Measurements from ENCODE around the gene APOB.

- TF ChIP-seq, protein P1, sequence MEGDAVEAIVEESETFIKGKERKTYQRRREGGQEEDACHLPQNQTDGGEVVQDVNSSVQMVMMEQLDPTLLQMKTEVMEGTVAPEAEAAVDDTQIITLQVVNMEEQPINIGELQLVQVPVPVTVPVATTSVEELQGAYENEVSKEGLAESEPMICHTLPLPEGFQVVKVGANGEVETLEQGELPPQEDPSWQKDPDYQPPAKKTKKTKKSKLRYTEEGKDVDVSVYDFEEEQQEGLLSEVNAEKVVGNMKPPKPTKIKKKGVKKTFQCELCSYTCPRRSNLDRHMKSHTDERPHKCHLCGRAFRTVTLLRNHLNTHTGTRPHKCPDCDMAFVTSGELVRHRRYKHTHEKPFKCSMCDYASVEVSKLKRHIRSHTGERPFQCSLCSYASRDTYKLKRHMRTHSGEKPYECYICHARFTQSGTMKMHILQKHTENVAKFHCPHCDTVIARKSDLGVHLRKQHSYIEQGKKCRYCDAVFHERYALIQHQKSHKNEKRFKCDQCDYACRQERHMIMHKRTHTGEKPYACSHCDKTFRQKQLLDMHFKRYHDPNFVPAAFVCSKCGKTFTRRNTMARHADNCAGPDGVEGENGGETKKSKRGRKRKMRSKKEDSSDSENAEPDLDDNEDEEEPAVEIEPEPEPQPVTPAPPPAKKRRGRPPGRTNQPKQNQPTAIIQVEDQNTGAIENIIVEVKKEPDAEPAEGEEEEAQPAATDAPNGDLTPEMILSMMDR (IDR thresholded peaks at IDR 0.05; ENCODE audit: low read length) = no peak
- no peak for TF ChIP-seq EZH2 (IDR thresholded peaks at IDR 0.05; ENCODE audit: borderline replicate concordance, low read length)
These were observed 19.0 kb downstream of the APOB start for GRCh38 chr2:21024722-21025389.

Measured in OCI-LY1 (cell line).